Fibroblast of lung (primary cell): ENCODE results near the gene ERFL. TPM values are rescaled to one million over a fixed set of nuclear protein-coding genes. Genes with fewer than 3 reads are reported as not detected.
A peak's percentile ranks its signal among the peaks of the same experiment; 100 is the strongest.

Source experiments
- DNase-seq, 2 donors: peaks; one replicate each; pipeline versions ENCODE4 v3.0.0 to v3.0.0-alpha.2; 2010; ENCODE audit warnings: low read depth in 2 of 2
- H2AFZ ChIP-seq: 2 replicates; pipeline ENCODE4 v1.5.1; 2012; ENCODE audit warnings: low read length, control low read depth, inconsistent platforms
- H3K27ac ChIP-seq: 2 replicates; pipeline ENCODE4 v1.5.1; 2011; ENCODE audit warnings: low read length, control low read depth; ENCODE audit not compliant: insufficient read depth
- H3K27me3 ChIP-seq: 2 replicates; pipeline ENCODE4 v1.5.1; 2011; ENCODE audit warnings: mild to moderate bottlenecking, low read length; ENCODE audit not compliant: control insufficient read depth, insufficient read depth
- H3K36me3 ChIP-seq: 2 replicates; pipeline ENCODE4 v1.5.1; 2011; ENCODE audit warnings: low read length; ENCODE audit not compliant: control insufficient read depth, insufficient read depth
- H3K4me1 ChIP-seq: 2 replicates; pipeline ENCODE4 v1.5.1; 2011; ENCODE audit warnings: low read length; ENCODE audit not compliant: control insufficient read depth, insufficient read depth; ENCODE audit errors: extremely low read depth
- H3K4me2 ChIP-seq: 2 replicates; pipeline ENCODE4 v1.5.1; 2011; ENCODE audit warnings: low read length, control low read depth; ENCODE audit not compliant: insufficient read depth; ENCODE audit errors: extremely low read depth
- H3K4me3 ChIP-seq, 4 experiments: fragments of 200-600 bp in 1 of 4; sonication (generic) in 1 of 4; replicated peaks in 1 of 4; 2 replicates each; pipeline ENCODE4 v1.5.1; 2011 to 2016; ENCODE audit warnings: low read length in 4 of 4, low read depth in 3 of 4, mild to moderate bottlenecking in 3 of 4, control low read depth in 2 of 4, inconsistent platforms in 1 of 4, mixed read lengths in 1 of 4; ENCODE audit not compliant: insufficient read depth in 1 of 4; ENCODE audit errors: control extremely low read depth in 1 of 4
- H3K79me2 ChIP-seq: 2 replicates; pipeline ENCODE4 v1.5.1; 2012; ENCODE audit warnings: mild to moderate bottlenecking, low read length, inconsistent platforms; ENCODE audit not compliant: control insufficient read depth, insufficient read depth
- H3K9ac ChIP-seq: 2 replicates; pipeline ENCODE4 v1.5.1; 2011; ENCODE audit warnings: mild to moderate bottlenecking, low read length, control low read depth; ENCODE audit not compliant: insufficient read depth
- H3K9me3 ChIP-seq: 2 replicates; pipeline ENCODE4 v1.5.1; 2012; ENCODE audit warnings: low read depth, low read length; ENCODE audit not compliant: control insufficient read depth, insufficient read depth
- H4K20me1 ChIP-seq: 2 replicates; pipeline ENCODE4 v1.5.1; 2011; ENCODE audit warnings: low read length; ENCODE audit not compliant: control insufficient read depth, insufficient read depth; ENCODE audit errors: extremely low read depth
- CTCF ChIP-seq, 2 donors: IDR thresholded peaks in 1 of 2; conservative IDR thresholded peaks in 1 of 2; 1 replicate in 1 of 2; 2 replicates in 1 of 2; pipeline ENCODE4 v1.5.1; 2011 to 2012; ENCODE audit warnings: low read length in 2 of 2, control low read depth in 1 of 2, inconsistent platforms in 1 of 2, low read depth in 1 of 2, mild to moderate bottlenecking in 1 of 2
- EZH2 ChIP-seq: IDR thresholded peaks from 2 replicates; pipeline ENCODE4 v1.5.1; 2012; ENCODE audit warnings: low read length, control low read depth, mild to moderate bottlenecking; ENCODE audit errors: missing control alignments
- polyA plus RNA-seq, 2 donors: library from polyadenylated mRNA; depleted of rRNA in 1 of 2; stranded (reverse) in 1 of 2; unstranded in 1 of 2; fragments of >200 nt; gene quantifications; 2 replicates each; pipeline ENCODE4 v1.2.1, GENCODE V29; 2011 to 2012; ENCODE audit warnings: missing spikeins in 1 of 2
- total RNA-seq: library from RNA; depleted of rRNA; stranded (reverse); fragments of >200 nt; gene quantifications from 2 replicates; pipeline ENCODE4 v1.2.1, GENCODE V29; 2014

The ERFL gene
- total and polyA plus RNA-seq, 2 donors (not counting 1 experiment from before 2014, with no cell fraction given), result under 0.01 to 0.03 TPM

- H2AFZ ChIP-seq, result no peak overlapping the region
- no peak overlapping the region for H3K27ac ChIP-seq
- H3K9ac ChIP-seq, result no peak overlapping the region
- H3K79me2 ChIP-seq, result peaks cover 32% of the 10 kb centered on the region
- H4K20me1 ChIP-seq, result no peaks in the 10 kb centered on the region
- H3K4me2 ChIP-seq, result no peak overlapping the region
- no peak overlapping the region for H3K4me3 ChIP-seq
- H3K9me3 ChIP-seq, result no peaks in the 10 kb centered on the region
- peaks cover 9% of the 10 kb centered on the region for H3K4me1 ChIP-seq
- no peaks in the 10 kb centered on the region for H3K27me3 ChIP-seq
- TF ChIP-seq EZH2, result no peak
- TF ChIP-seq CTCF (conservative IDR thresholded peaks at IDR 0.05 in 1 of 2, IDR thresholded peaks at IDR 0.05 in 1 of 2; ENCODE audit: low read depth in 1 of 2, low read length in 2 of 2), result no peak
- DNase-seq, result no peak
- peaks cover 18% of the 10 kb centered on the region for H3K36me3 ChIP-seq
Measured at GRCh38 chr19:41886761-41887710, 41.2 kb downstream of the ERFL start.

GRCh38 chr19:41883821-41884733 is 44.2 kb downstream of the ERFL start:
- no peaks in the 10 kb centered on the region for H3K9me3 ChIP-seq
- peak overlapping the region; percentile 68 for H3K27ac ChIP-seq
- peak; percentile 97 for DNase-seq
- H2AFZ ChIP-seq, result peak overlapping the region; percentile 87
- no peaks in the 10 kb centered on the region for H3K27me3 ChIP-seq
- peak in 1 of 2 donors; percentile 24 for TF ChIP-seq CTCF (conservative IDR thresholded peaks at IDR 0.05 in 1 of 2, IDR thresholded peaks at IDR 0.05 in 1 of 2; ENCODE audit: low read depth in 1 of 2, low read length in 2 of 2)
- TF ChIP-seq EZH2, result no peak
- H3K79me2 ChIP-seq, result peaks cover 32% of the 10 kb centered on the region
- peak overlapping the region; percentile 94 to 97 (median 94) for H3K4me3 ChIP-seq
- peak overlapping the region; percentile 82 for H3K9ac ChIP-seq
- H3K4me2 ChIP-seq, result peak overlapping the region; percentile 96
- peaks cover 7% of the 10 kb centered on the region for H3K36me3 ChIP-seq
- peaks cover 9% of the 10 kb centered on the region for H3K4me1 ChIP-seq
- H4K20me1 ChIP-seq, result no peaks in the 10 kb centered on the region

- DNase-seq, result no peak
- Histone ChIP-seq H3K9me3 (no peaks in the 10 kb centered on the region), H3K79me2 (peaks cover 32% of the 10 kb centered on the region), H3K36me3 (peaks cover 3% of the 10 kb centered on the region), H3K9ac (peak overlapping the region; percentile 60), H3K4me2 (peak overlapping the region; percentile 96), H4K20me1 (no peaks in the 10 kb centered on the region), H3K27ac (peak overlapping the region; percentile 34), H3K4me1 (peaks cover 9% of the 10 kb centered on the region), H3K27me3 (no peaks in the 10 kb centered on the region), H2AFZ (peak overlapping the region; percentile 51), H3K4me3 (peak overlapping the region; percentile 94 to 97 (median 94))
- TF ChIP-seq EZH2 (no peak), CTCF (conservative IDR thresholded peaks at IDR 0.05 in 1 of 2, IDR thresholded peaks at IDR 0.05 in 1 of 2; ENCODE audit: low read depth in 1 of 2, low read length in 2 of 2) (no peak)
Measured at GRCh38 chr19:41883463-41883820, 44.8 kb downstream of the ERFL start.
